ENCODE results near the gene CFAP61.
A peak's percentile ranks its signal among the peaks of the same experiment; 100 is the strongest.

The CFAP61 gene

GRCh38 chr20:20021835-20022234 lies 30.5 kb upstream of the CFAP61 start:
- no peaks in the 10 kb centered on the region for H3K9me3 ChIP-seq (ENCODE audit: control insufficient read depth, insufficient read depth, low read depth, low read length)
- TF ChIP-seq ZNF18 (tag by site-specific recombination; IDR thresholded peaks at IDR 0.05) (no peak), EGR2 (tag by site-specific recombination; IDR thresholded peaks at IDR 0.05; ENCODE audit: low read depth) (peak; percentile 38; the same call in 1 of the 2 replicates), WT1 (tag by site-specific recombination; IDR thresholded peaks at IDR 0.05) (peak; percentile 55; the same call in 1 of the 2 replicates), ZNF311 (tag by site-specific recombination; IDR thresholded peaks at IDR 0.05; ENCODE audit: borderline replicate concordance) (no peak)
- no peak overlapping the region for H3K4me3 ChIP-seq (ENCODE audit: low read depth, low read length)
- no peak overlapping the region for H3K27ac ChIP-seq (ENCODE audit: extremely low read depth, low read depth, low read length)
- ChIA-PET POLR2A (no interaction called here), CTCF (no interaction called here)
- peaks cover 6 to 52% of the 10 kb centered on the region in 2 experiments; a peak in 2 of 3 replicates for H3K36me3 ChIP-seq (ENCODE audit: control insufficient read depth in 2 of 2, insufficient read depth in 1 of 2, low read length in 2 of 2)
- peaks cover 4% of the 10 kb centered on the region; the same call in 1 of the 2 replicates for H3K4me1 ChIP-seq (ENCODE audit: control insufficient read depth, insufficient read depth, low read length)

- peaks cover 6 to 59% of the 10 kb centered on the region in 2 experiments; a peak in 2 of 3 replicates for H3K36me3 ChIP-seq (ENCODE audit: control insufficient read depth in 2 of 2, insufficient read depth in 1 of 2, low read length in 2 of 2)
- H3K27ac ChIP-seq (ENCODE audit: extremely low read depth, low read depth, low read length): no peak overlapping the region
- no peak for TF ChIP-seq FEZF1 (tag by site-specific recombination; IDR thresholded peaks at IDR 0.05)
- 0 out of 2 replicates have a peak, but pooled peaks have one; percentile 11 for TF ChIP-seq PRDM1 (tag by site-specific recombination; IDR thresholded peaks at IDR 0.05)
- ChIA-PET CTCF (interaction anchor here (0.5 kb wide), 1 partner anchor 57 kb away, joined by 3 read pairs; no protein-coding TSS in a partner anchor), POLR2A (interaction anchor here (0.7 kb wide), 1 partner anchor 265 kb away, joined by 5 read pairs; no protein-coding TSS in a partner anchor)
- H3K9me3 ChIP-seq (ENCODE audit: control insufficient read depth, insufficient read depth, low read depth, low read length): no peaks in the 10 kb centered on the region
- H3K4me3 ChIP-seq (ENCODE audit: low read depth, low read length): no peak overlapping the region
- H3K4me1 ChIP-seq (ENCODE audit: control insufficient read depth, insufficient read depth, low read length): peaks cover 4% of the 10 kb centered on the region; the same call in 1 of the 2 replicates
These were observed 29.8 kb upstream of the CFAP61 start for GRCh38 chr20:20022498-20022897.

- TF ChIP-seq PRDM10 (tag by site-specific recombination; IDR thresholded peaks at IDR 0.05): no peak
- no peak overlapping the region for H3K27ac ChIP-seq (ENCODE audit: extremely low read depth, low read depth, low read length)
- H3K4me1 ChIP-seq (ENCODE audit: control insufficient read depth, insufficient read depth, low read length): peaks cover 1% of the 10 kb centered on the region; the same call in 1 of the 2 replicates
- peaks cover 10 to 66% of the 10 kb centered on the region in 2 experiments; a peak in 2 of 3 replicates for H3K36me3 ChIP-seq (ENCODE audit: control insufficient read depth in 2 of 2, insufficient read depth in 1 of 2, low read length in 2 of 2)
- CTCF ChIA-PET: interaction anchor here (1.0 kb wide), 1 partner anchor 238 kb away, joined by 3 read pairs; no protein-coding TSS in a partner anchor
- no peaks in the 10 kb centered on the region for H3K9me3 ChIP-seq (ENCODE audit: control insufficient read depth, insufficient read depth, low read depth, low read length)
- POLR2A ChIA-PET: no interaction called here
- H3K4me3 ChIP-seq (ENCODE audit: low read depth, low read length): no peak overlapping the region
These were observed 28.9 kb upstream of the CFAP61 start for GRCh38 chr20:20023395-20023794.

- no peak for TF ChIP-seq ZNF529 (tag by site-specific recombination; IDR thresholded peaks at IDR 0.05; ENCODE audit: insufficient replicate concordance)
- TF ChIP-seq ZBTB17 (tag by site-specific recombination; IDR thresholded peaks at IDR 0.05): peak; percentile 54
- TF ChIP-seq ZNF664 (tag by site-specific recombination; IDR thresholded peaks at IDR 0.05): peak; percentile 92
- no peaks in the 10 kb centered on the region for H3K4me1 ChIP-seq (ENCODE audit: control insufficient read depth, insufficient read depth, low read length)
- no peak overlapping the region for H3K27ac ChIP-seq (ENCODE audit: extremely low read depth, low read depth, low read length)
- ChIA-PET POLR2A (interaction anchor here (2.4 kb wide), 1 partner anchor 27 kb away, joined by 6 read pairs; the partner anchor contains the start of genes CFAP61 and CRNKL1), CTCF (interaction anchor here (1.4 kb wide), 1 partner anchor 8 kb away, joined by 6 read pairs; the partner anchor contains the start of gene NAA20)
- H3K36me3 ChIP-seq (ENCODE audit: control insufficient read depth in 2 of 2, insufficient read depth in 1 of 2, low read length in 2 of 2): peaks cover 15 to 62% of the 10 kb centered on the region in 2 experiments
- H3K9me3 ChIP-seq (ENCODE audit: control insufficient read depth, insufficient read depth, low read depth, low read length): no peaks in the 10 kb centered on the region
- H3K4me3 ChIP-seq (ENCODE audit: low read depth, low read length): no peak overlapping the region
These were observed 27.4 kb upstream of the CFAP61 start for GRCh38 chr20:20024942-20025341.
